ENCODE results near the gene GOLGA6L22.
"Not testable (repeated sequence)": the region's sequence is repeated elsewhere in the genome, so short reads cannot be mapped to it uniquely, and the experiment has no call there.

DNA sequence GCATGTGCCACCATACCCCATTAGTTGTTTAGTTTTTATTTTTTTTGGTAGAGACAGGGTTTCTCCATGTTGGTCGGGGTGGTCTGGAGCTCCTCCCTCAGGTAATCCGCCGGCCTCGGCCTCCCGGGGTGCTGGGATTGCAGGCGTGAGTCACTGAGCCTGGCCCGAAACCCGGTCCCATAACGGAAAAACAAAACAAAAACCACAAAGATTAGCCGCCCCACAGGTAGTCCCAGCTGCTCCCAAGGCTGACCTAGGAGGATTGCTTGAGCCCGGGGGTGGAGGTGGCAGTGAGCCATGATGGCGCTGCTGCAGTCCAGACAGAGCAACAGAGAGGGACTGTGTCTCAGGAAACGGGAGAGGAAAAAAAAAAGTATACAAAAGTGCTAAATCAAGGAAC is 38.4 kb upstream of the GOLGA6L22 start:
- not testable (repeated sequence) for TF ChIP-seq CTCF (IDR thresholded peaks at IDR 0.05; ENCODE audit: borderline replicate concordance, extremely low read depth, low read length, poor library complexity, severe bottlenecking); EZH2 (IDR thresholded peaks at IDR 0.05; ENCODE audit: borderline replicate concordance, low read depth, low read length, severe bottlenecking)

Measured in DND-41 (cell line).